ENCODE results near the gene AGRN. TPM values are rescaled to one million over a fixed set of nuclear protein-coding genes. Genes with fewer than 3 reads are reported as not detected.
A peak's percentile ranks its signal among the peaks of the same experiment; 100 is the strongest.

AGRN gene
- total RNA-seq, 1 donor from 2014 or later: 374 TPM

DNA sequence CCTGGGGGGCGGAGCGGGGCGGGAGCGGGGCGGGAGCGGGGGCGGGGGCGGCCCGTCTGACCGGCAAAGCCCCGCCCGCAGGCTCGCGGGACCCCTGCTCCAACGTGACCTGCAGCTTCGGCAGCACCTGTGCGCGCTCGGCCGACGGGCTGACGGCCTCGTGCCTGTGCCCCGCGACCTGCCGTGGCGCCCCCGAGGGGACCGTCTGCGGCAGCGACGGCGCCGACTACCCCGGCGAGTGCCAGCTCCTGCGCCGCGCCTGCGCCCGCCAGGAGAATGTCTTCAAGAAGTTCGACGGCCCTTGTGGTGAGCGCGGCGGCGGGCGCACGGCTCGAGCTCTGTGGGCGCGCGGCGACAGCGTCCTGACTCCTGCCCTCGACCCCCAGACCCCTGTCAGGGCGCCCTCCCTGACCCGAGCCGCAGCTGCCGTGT, 21.2 kb downstream of the AGRN start:
- Mint-ChIP-seq H3K9me3 (ENCODE audit: unreplicated experiment) (no peaks in the 10 kb centered on the region), H3K36me3 (ENCODE audit: low read depth, unreplicated experiment) (peaks cover 15% of the 10 kb centered on the region), H3K4me1 (ENCODE audit: unreplicated experiment) (no peaks in the 10 kb centered on the region), H3K27me3 (ENCODE audit: unreplicated experiment) (peaks cover 17% of the 10 kb centered on the region), H3K4me3 (ENCODE audit: unreplicated experiment) (no peak overlapping the region), H3K27ac (ENCODE audit: unreplicated experiment) (no peak overlapping the region)
- TF ChIP-seq, protein P1, sequence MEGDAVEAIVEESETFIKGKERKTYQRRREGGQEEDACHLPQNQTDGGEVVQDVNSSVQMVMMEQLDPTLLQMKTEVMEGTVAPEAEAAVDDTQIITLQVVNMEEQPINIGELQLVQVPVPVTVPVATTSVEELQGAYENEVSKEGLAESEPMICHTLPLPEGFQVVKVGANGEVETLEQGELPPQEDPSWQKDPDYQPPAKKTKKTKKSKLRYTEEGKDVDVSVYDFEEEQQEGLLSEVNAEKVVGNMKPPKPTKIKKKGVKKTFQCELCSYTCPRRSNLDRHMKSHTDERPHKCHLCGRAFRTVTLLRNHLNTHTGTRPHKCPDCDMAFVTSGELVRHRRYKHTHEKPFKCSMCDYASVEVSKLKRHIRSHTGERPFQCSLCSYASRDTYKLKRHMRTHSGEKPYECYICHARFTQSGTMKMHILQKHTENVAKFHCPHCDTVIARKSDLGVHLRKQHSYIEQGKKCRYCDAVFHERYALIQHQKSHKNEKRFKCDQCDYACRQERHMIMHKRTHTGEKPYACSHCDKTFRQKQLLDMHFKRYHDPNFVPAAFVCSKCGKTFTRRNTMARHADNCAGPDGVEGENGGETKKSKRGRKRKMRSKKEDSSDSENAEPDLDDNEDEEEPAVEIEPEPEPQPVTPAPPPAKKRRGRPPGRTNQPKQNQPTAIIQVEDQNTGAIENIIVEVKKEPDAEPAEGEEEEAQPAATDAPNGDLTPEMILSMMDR (IDR thresholded peaks at IDR 0.05; ENCODE audit: unreplicated experiment): no peak
- DNase-seq (ENCODE audit: low spot score): no peak

DNA sequence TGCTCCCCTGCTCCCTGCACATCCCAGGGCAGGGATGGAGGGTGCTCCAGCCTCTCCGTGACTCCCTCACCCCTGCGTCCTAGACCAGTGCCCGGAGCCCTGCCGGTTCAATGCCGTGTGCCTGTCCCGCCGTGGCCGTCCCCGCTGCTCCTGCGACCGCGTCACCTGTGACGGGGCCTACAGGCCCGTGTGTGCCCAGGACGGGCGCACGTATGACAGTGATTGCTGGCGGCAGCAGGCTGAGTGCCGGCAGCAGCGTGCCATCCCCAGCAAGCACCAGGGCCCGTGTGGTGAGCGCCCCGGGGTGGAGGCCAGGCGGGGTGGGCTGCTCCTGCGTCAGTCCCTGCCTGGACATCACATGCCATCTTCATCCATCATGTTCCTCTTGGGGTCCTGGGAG, 22.0 kb downstream of the AGRN start:
- no peak for DNase-seq (ENCODE audit: low spot score)
- Mint-ChIP-seq H3K9me3 (ENCODE audit: unreplicated experiment) (no peaks in the 10 kb centered on the region), H3K27ac (ENCODE audit: unreplicated experiment) (no peak overlapping the region), H3K36me3 (ENCODE audit: low read depth, unreplicated experiment) (peaks cover 14% of the 10 kb centered on the region), H3K27me3 (ENCODE audit: unreplicated experiment) (peaks cover 16% of the 10 kb centered on the region), H3K4me3 (ENCODE audit: unreplicated experiment) (no peak overlapping the region), H3K4me1 (ENCODE audit: unreplicated experiment) (no peaks in the 10 kb centered on the region)
- TF ChIP-seq, protein P1 (IDR thresholded peaks at IDR 0.05; ENCODE audit: unreplicated experiment): no peak

DNA sequence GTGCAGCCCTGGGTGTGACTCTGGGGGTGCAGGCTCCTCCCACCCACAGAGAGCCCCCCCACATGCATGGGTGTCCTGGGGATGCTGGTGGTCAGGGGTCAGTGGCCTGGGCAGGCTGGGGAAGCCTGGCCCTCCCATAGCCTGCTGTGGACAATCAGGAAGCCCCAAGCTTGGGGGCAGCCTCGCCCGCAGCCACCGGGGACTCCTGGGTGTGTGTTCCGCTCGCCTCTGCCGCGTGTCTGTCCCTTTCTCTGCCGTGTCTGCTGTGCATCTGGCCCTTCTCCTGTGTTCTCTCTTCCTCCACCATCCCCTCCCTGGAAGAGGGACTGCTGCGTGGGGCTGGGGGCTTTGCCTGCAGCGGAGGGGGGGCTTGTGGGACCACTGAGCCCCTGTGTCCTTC, 22.9 kb downstream of the AGRN start:
- Mint-ChIP-seq H3K36me3 (ENCODE audit: low read depth, unreplicated experiment) (peaks cover 18% of the 10 kb centered on the region), H3K4me3 (ENCODE audit: unreplicated experiment) (peak overlapping the region; percentile 42), H3K4me1 (ENCODE audit: unreplicated experiment) (no peaks in the 10 kb centered on the region), H3K9me3 (ENCODE audit: unreplicated experiment) (no peaks in the 10 kb centered on the region), H3K27ac (ENCODE audit: unreplicated experiment) (no peak overlapping the region), H3K27me3 (ENCODE audit: unreplicated experiment) (peaks cover 14% of the 10 kb centered on the region)
- TF ChIP-seq, protein P1 (IDR thresholded peaks at IDR 0.05; ENCODE audit: unreplicated experiment): no peak
- no peak for DNase-seq (ENCODE audit: low spot score)

DNA sequence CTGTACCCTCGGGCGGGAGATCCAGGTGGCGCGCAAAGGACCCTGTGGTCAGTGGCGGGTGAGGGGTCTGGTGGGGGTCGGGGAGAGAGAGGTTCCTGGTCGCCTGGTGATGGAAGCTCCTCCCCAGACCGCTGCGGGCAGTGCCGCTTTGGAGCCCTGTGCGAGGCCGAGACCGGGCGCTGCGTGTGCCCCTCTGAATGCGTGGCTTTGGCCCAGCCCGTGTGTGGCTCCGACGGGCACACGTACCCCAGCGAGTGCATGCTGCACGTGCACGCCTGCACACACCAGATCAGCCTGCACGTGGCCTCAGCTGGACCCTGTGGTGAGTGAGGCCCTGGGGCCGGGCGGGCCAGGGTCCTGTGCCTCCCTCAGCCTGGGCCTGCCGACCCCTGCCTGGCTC, 23.5 kb downstream of the AGRN start:
- Mint-ChIP-seq H3K36me3 (ENCODE audit: low read depth, unreplicated experiment) (peaks cover 18% of the 10 kb centered on the region), H3K27ac (ENCODE audit: unreplicated experiment) (no peak overlapping the region), H3K4me3 (ENCODE audit: unreplicated experiment) (peak overlapping the region; percentile 42), H3K27me3 (ENCODE audit: unreplicated experiment) (peaks cover 12% of the 10 kb centered on the region), H3K9me3 (ENCODE audit: unreplicated experiment) (no peaks in the 10 kb centered on the region), H3K4me1 (ENCODE audit: unreplicated experiment) (no peaks in the 10 kb centered on the region)
- TF ChIP-seq, protein P1 (IDR thresholded peaks at IDR 0.05; ENCODE audit: unreplicated experiment): no peak
- no peak for DNase-seq (ENCODE audit: low spot score)

DNA sequence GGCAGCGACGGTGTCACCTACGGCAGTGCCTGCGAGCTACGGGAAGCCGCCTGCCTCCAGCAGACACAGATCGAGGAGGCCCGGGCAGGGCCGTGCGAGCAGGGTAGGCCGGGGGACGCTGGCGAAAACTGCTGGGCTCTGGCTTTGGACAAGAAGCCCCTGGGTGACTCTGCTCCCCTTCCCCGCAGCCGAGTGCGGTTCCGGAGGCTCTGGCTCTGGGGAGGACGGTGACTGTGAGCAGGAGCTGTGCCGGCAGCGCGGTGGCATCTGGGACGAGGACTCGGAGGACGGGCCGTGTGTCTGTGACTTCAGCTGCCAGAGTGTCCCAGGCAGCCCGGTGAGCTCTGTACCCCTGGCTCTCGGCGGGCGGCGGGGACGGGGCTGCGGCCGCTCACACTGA, 24.0 kb downstream of the AGRN start:
- Mint-ChIP-seq H3K27me3 (ENCODE audit: unreplicated experiment) (peaks cover 9% of the 10 kb centered on the region), H3K9me3 (ENCODE audit: unreplicated experiment) (no peaks in the 10 kb centered on the region), H3K4me3 (ENCODE audit: unreplicated experiment) (no peak overlapping the region), H3K27ac (ENCODE audit: unreplicated experiment) (no peak overlapping the region), H3K4me1 (ENCODE audit: unreplicated experiment) (no peaks in the 10 kb centered on the region), H3K36me3 (ENCODE audit: low read depth, unreplicated experiment) (peaks cover 15% of the 10 kb centered on the region)
- no peak for DNase-seq (ENCODE audit: low spot score)
- TF ChIP-seq, protein P1 (IDR thresholded peaks at IDR 0.05; ENCODE audit: unreplicated experiment): no peak

Data from endothelial cell (in vitro differentiated cells).